GM12878 (cell line): ENCODE results near the gene MT1E. TPM values are rescaled to one million over a fixed set of nuclear protein-coding genes. Genes with fewer than 3 reads are reported as not detected.

ENCODE experiments used
- ATAC-seq: fragments of 200-7000 bp; cut with Tn5 transposase; 3 replicates; pipeline ENCODE4 v1.9.1; 2020; ENCODE audit warnings: mild to moderate bottlenecking, moderate library complexity
- BruUV-seq: library from RNA; stranded (reverse); fragments of 400-500 nt; replicated peaks from 2 replicates; lab custom pipeline; 2021; lab: Mats Ljungman, UMichigan
- CTCF ChIA-PET: fragments of 300-600 bp; sonication (Branson Sonifier 250); formaldehyde crosslinking; extraction: SDS; loops from one replicate; lab custom pipeline; 2021; ENCODE audit warnings: inconsistent platforms; lab: Yijun Ruan, JAX
- POLR2A ChIA-PET: fragments of 350-600 bp; formaldehyde crosslinking; extraction: SDS; loops from one replicate; lab custom pipeline; 2021; ENCODE audit warnings: inconsistent platforms; lab: Charles Lee
- RAD21 ChIA-PET: fragments of 300-600 bp; sonication (Branson Sonifier 250); formaldehyde crosslinking; loops from one replicate; lab custom pipeline; 2023; ENCODE audit warnings: antibody characterized with exemption; ENCODE audit not compliant: unreplicated experiment; lab: Charles Lee
- SMC1A ChIA-PET: fragments of 300-600 bp; sonication (Branson Sonifier 250); formaldehyde crosslinking; loops from one replicate; lab custom pipeline; 2023; ENCODE audit not compliant: unreplicated experiment, uncharacterized antibody; lab: Charles Lee
- DNase-seq: peaks from one replicate; pipeline ENCODE4 v3.0.0-alpha.2; 2011; ENCODE audit warnings: low read depth, low spot score
- FAIRE-seq: peaks from 3 replicates; lab custom pipeline; 2011; peaks lifted over from hg19 to GRCh38; lab: Jason Lieb, UNC
- H2AFZ ChIP-seq: 2 replicates; pipeline ENCODE4 v1.6.0; 2011; ENCODE audit warnings: low read depth, low read length, control low read depth; ENCODE audit not compliant: control insufficient read depth
- H3K27ac ChIP-seq: 2 replicates; pipeline ENCODE4 v1.5.1; 2011; ENCODE audit warnings: control low read depth; ENCODE audit not compliant: control insufficient read depth, insufficient read depth
- H3K27me3 ChIP-seq, 2 experiments: replicated peaks in 1 of 2; 2 replicates each; pipeline versions ENCODE4 v1.6.0 to v1.6.1; 2011; ENCODE audit warnings: low read length in 1 of 2; ENCODE audit not compliant: control insufficient read depth in 2 of 2, insufficient read depth in 2 of 2
- H3K36me3 ChIP-seq, 2 experiments: 2 replicates each; pipeline ENCODE4 v1.5.1; 2011; ENCODE audit warnings: low read length in 1 of 2; ENCODE audit not compliant: control insufficient read depth in 2 of 2, insufficient read depth in 2 of 2
- H3K4me1 ChIP-seq: 2 replicates; pipeline ENCODE4 v1.6.1; 2011; ENCODE audit warnings: mild to moderate bottlenecking, low read length, moderate library complexity, mixed read lengths; ENCODE audit not compliant: control insufficient read depth, insufficient read depth
- H3K4me2 ChIP-seq: 2 replicates; pipeline ENCODE4 v1.6.0; 2011; ENCODE audit warnings: control low read depth; ENCODE audit not compliant: control insufficient read depth, insufficient read depth
- H3K4me3 ChIP-seq: fragments of 200-600 bp; sonication (generic); 2 replicates; pipeline ENCODE4 v1.5.1; 2016
- H3K79me2 ChIP-seq: 2 replicates; pipeline ENCODE4 v1.6.0; 2011; ENCODE audit warnings: low read length; ENCODE audit not compliant: control insufficient read depth, insufficient read depth
- H3K9ac ChIP-seq: 2 replicates; pipeline ENCODE4 v1.8.0; 2011; ENCODE audit warnings: low read length, control low read depth, mixed read lengths; ENCODE audit not compliant: control insufficient read depth, insufficient read depth
- H3K9me3 ChIP-seq: replicated peaks from 3 replicates; pipeline ENCODE4 v1.5.1; 2011; ENCODE audit warnings: mild to moderate bottlenecking, low read length; ENCODE audit not compliant: control insufficient read depth, insufficient read depth
- H4K20me1 ChIP-seq: 2 replicates; pipeline ENCODE4 v1.6.0; 2011; ENCODE audit not compliant: control insufficient read depth, insufficient read depth
- ATF3 ChIP-seq: IDR thresholded peaks from 2 replicates; pipeline ENCODE4 v1.6.1; 2011; ENCODE audit warnings: low read depth, mild to moderate bottlenecking, low read length, moderate library complexity, borderline replicate concordance; ENCODE audit errors: extremely low read depth
- BCL11A ChIP-seq: IDR thresholded peaks from 2 replicates; pipeline ENCODE4 v1.6.1; 2011; ENCODE audit warnings: low read depth, low read length
- EED ChIP-seq: sonication (generic); IDR thresholded peaks from 2 replicates; pipeline ENCODE4 v1.6.1; 2016; ENCODE audit warnings: antibody characterized with exemption, low read depth
- EGR1 ChIP-seq, 2 experiments: IDR thresholded peaks; 1 replicate in 1 of 2; 2 replicates in 1 of 2; pipeline ENCODE4 v1.6.1; 2011 to 2012; ENCODE audit warnings: low read depth in 2 of 2, low read length in 2 of 2, borderline replicate concordance in 1 of 2, mild to moderate bottlenecking in 1 of 2, moderate library complexity in 1 of 2
- FOXM1 ChIP-seq: IDR thresholded peaks from 2 replicates; pipeline ENCODE4 v1.6.1; 2012; ENCODE audit warnings: low read depth, mild to moderate bottlenecking, inconsistent platforms, low read length, moderate library complexity
- NRF1 ChIP-seq: conservative IDR thresholded peaks from 2 replicates; pipeline ENCODE4 v1.6.1; 2011; ENCODE audit warnings: mild to moderate bottlenecking, low read depth, low read length, improper control_type of control experiment
- PBX3 ChIP-seq: IDR thresholded peaks from 2 replicates; pipeline ENCODE4 v1.6.1; 2011; ENCODE audit warnings: mild to moderate bottlenecking, low read depth, low read length, moderate library complexity; ENCODE audit not compliant: insufficient replicate concordance
- RB1 ChIP-seq: fragments of 450-650 bp; formaldehyde crosslinking; IDR thresholded peaks from 2 replicates; pipeline ENCODE4 v1.6.1; 2017; ENCODE audit warnings: mild to moderate bottlenecking, borderline replicate concordance
- RCOR1 ChIP-seq: conservative IDR thresholded peaks from 2 replicates; pipeline ENCODE4 v1.6.1; 2012; ENCODE audit warnings: low read depth, low read length, improper control_type of control experiment
- SREBF2 ChIP-seq: IDR thresholded peaks from 2 replicates; pipeline ENCODE4 v1.6.1; 2012; ENCODE audit warnings: mild to moderate bottlenecking, low read length
- ZNF274 ChIP-seq: IDR thresholded peaks from one replicate; pipeline ENCODE4 v1.8.0; 2011; ENCODE audit not compliant: insufficient read length, insufficient read depth
- WGBS: methylation state at CpG from one replicate; pipeline ENCODE4 v1.1.6; 2016; ENCODE audit warnings: low lambda C conversion rate; ENCODE audit not compliant: insufficient replicate concordance, insufficient coverage; ENCODE audit errors: missing lambda C conversion rate; 5-methylcytosine and 5-hydroxymethylcytosine counted together
- in situ Hi-C: fragments of 300-500 bp; cut with MboI; formaldehyde crosslinking; loops from 9 replicates; pipeline ENCODE4 v1.14.3; 2018; ENCODE audit warnings: mixed read lengths
- intact Hi-C: fragments of 100-400 bp; cut with micrococcal nuclease; formaldehyde crosslinking; loops from one replicate; pipeline ENCODE4 v1.14.2; 2022; ENCODE audit not compliant: unreplicated experiment
- polyA plus RNA-seq, 11 experiments: library from polyadenylated mRNA; depleted of rRNA in 4 of 11; unstranded in 6 of 11; stranded (reverse) in 5 of 11; fragments of >200 nt; fragmentation: Nextera tagmentation in 4 of 11; fragmentation: Illumina TruSeq in 1 of 11; extraction: Ambion mirVana in 4 of 11; extraction: Trizol in 1 of 11; gene quantifications; 1 replicate in 1 of 11; 2 replicates in 10 of 11; pipeline versions ENCODE4 v1.2.1 to v1.2.3, GENCODE V29; 2011 to 2016; ENCODE audit warnings: inconsistent platforms in 2 of 11, missing spikeins in 2 of 11, low read depth in 1 of 11
- total RNA-seq, 4 experiments: library from RNA; depleted of rRNA in 3 of 4; stranded (reverse); fragments of >200 nt in 3 of 4; fragmentation: Illumina TruSeq in 1 of 4; extraction: Trizol in 1 of 4; gene quantifications; 2 replicates each; pipeline versions ENCODE4 v1.2.1 to v1.2.3, GENCODE V29; 2013 to 2021
- TF ChIP-seq, protein P1 (sequence below): IDR thresholded peaks from 2 replicates; pipeline ENCODE4 v1.6.1; 2012; ENCODE audit warnings: improper control_type of control experiment, low read depth, low read length; ENCODE audit not compliant: insufficient replicate concordance
- TF ChIP-seq, protein P2 (sequence below): fragments of 150-350 bp; IDR thresholded peaks from 2 replicates; pipeline ENCODE4 v1.6.1; 2014; ENCODE audit warnings: mild to moderate bottlenecking, low read depth, low read length

The MT1E gene
- total and polyA plus RNA-seq, 10 of the 15 experiments (the other 5 are each of a cell fraction or from before 2014, with no cell fraction given), result 5.8 to 22.3 (median 16.5) TPM

DNA sequence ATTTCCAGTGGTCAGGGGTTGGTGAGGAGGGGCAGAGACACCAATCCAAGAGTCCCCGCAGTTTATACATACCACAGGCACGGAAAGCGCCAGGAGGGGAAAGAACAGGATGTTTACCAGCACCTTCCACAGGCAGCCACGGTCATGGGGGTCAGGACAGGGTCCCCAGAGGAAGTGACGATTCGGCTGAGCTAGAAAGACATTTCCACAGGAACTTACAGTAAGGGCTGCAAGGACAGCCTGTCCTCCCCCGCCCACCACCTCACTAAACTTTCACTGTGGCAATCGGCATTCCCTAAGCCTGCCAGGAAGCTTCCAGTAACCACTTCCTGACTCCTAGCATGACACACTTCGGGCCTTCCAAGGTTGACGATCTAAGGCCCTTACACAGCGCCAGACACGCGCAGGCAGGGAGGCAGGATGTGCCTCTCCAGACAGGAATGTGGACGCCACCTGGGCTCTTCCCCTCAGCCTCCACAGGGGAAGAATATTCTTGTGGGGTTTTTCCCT is 18.4 kb upstream of the MT1E start (continued):
- TF ChIP-seq, protein P1, sequence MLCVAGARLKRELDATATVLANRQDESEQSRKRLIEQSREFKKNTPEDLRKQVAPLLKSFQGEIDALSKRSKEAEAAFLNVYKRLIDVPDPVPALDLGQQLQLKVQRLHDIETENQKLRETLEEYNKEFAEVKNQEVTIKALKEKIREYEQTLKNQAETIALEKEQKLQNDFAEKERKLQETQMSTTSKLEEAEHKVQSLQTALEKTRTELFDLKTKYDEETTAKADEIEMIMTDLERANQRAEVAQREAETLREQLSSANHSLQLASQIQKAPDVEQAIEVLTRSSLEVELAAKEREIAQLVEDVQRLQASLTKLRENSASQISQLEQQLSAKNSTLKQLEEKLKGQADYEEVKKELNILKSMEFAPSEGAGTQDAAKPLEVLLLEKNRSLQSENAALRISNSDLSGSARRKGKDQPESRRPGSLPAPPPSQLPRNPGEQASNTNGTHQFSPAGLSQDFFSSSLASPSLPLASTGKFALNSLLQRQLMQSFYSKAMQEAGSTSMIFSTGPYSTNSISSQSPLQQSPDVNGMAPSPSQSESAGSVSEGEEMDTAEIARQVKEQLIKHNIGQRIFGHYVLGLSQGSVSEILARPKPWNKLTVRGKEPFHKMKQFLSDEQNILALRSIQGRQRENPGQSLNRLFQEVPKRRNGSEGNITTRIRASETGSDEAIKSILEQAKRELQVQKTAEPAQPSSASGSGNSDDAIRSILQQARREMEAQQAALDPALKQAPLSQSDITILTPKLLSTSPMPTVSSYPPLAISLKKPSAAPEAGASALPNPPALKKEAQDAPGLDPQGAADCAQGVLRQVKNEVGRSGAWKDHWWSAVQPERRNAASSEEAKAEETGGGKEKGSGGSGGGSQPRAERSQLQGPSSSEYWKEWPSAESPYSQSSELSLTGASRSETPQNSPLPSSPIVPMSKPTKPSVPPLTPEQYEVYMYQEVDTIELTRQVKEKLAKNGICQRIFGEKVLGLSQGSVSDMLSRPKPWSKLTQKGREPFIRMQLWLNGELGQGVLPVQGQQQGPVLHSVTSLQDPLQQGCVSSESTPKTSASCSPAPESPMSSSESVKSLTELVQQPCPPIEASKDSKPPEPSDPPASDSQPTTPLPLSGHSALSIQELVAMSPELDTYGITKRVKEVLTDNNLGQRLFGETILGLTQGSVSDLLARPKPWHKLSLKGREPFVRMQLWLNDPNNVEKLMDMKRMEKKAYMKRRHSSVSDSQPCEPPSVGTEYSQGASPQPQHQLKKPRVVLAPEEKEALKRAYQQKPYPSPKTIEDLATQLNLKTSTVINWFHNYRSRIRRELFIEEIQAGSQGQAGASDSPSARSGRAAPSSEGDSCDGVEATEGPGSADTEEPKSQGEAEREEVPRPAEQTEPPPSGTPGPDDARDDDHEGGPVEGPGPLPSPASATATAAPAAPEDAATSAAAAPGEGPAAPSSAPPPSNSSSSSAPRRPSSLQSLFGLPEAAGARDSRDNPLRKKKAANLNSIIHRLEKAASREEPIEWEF, result no peak
- TF ChIP-seq BCL11A, result no peak
- no peak for TF ChIP-seq NRF1
- no peak for TF ChIP-seq SREBF2

DNA sequence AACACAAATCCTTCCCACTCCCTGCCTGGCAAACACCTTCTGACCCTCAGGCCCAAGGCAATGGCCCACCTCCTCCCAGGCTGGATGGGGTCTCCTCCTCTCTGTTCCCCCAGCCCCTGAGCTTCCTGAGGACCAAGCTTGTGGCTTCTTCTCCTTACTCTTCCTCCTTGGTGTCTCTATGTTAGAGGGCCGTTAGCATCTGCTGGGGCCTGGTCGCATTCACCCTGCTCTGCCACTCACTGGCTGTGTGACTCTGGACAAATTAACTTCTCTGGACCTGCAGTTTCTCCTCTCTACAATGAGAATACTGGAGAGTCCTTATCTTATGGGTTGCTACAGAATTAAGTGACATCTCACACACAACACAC is 17.9 kb upstream of the MT1E start:
- WGBS, result 85% methylated on average over 2 of the region's 2 CpGs
- ATAC-seq (no peak), FAIRE-seq (no peak), DNase-seq (no peak)
- no TSS peak for BruUV-seq
- ChIA-PET RAD21 (no interaction called here), SMC1A (no interaction called here), POLR2A (no interaction called here), CTCF (interaction anchor here (10.0 kb wide), 1 partner anchor 94 kb away, joined by 77 read pairs; no protein-coding TSS in a partner anchor)
- Histone ChIP-seq H3K9ac (no peak overlapping the region), H4K20me1 (no peaks in the 10 kb centered on the region), H3K79me2 (no peaks in the 10 kb centered on the region), H3K36me3 (no peaks in the 10 kb centered on the region), H3K4me1 (peaks cover 25% of the 10 kb centered on the region), H2AFZ (peak overlapping the region; percentile 82; the same call in 1 of the 2 replicates), H3K27me3 (no peaks in the 10 kb centered on the region; a peak in 1 of 4 replicates), H3K9me3 (no peaks in the 10 kb centered on the region), H3K27ac (no peak overlapping the region), H3K4me3 (no peak overlapping the region), H3K4me2 (peak overlapping the region; percentile 71; the same call in 1 of the 2 replicates)
- intact Hi-C loops (loop anchor here (1.0 kb wide), 1 partner anchor 23 kb away; no protein-coding TSS in a partner anchor), in situ Hi-C loops (no loop called here)
- no peak for TF ChIP-seq ZNF274
- TF ChIP-seq, protein P2, sequence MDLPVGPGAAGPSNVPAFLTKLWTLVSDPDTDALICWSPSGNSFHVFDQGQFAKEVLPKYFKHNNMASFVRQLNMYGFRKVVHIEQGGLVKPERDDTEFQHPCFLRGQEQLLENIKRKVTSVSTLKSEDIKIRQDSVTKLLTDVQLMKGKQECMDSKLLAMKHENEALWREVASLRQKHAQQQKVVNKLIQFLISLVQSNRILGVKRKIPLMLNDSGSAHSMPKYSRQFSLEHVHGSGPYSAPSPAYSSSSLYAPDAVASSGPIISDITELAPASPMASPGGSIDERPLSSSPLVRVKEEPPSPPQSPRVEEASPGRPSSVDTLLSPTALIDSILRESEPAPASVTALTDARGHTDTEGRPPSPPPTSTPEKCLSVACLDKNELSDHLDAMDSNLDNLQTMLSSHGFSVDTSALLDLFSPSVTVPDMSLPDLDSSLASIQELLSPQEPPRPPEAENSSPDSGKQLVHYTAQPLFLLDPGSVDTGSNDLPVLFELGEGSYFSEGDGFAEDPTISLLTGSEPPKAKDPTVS, result no peak
- TF ChIP-seq FOXM1, result no peak
- no peak for TF ChIP-seq PBX3
- no peak for TF ChIP-seq RB1
- TF ChIP-seq EGR1 (IDR thresholded peaks at IDR 0.05; ENCODE audit: borderline replicate concordance in 1 of 2, low read depth in 2 of 2, low read length in 2 of 2), result no peak
- no peak for TF ChIP-seq EED
- TF ChIP-seq ATF3, result no peak
- no peak for TF ChIP-seq RCOR1
